ENCODE measurements around the gene TMEM121B.
"Not testable (repeated sequence)": the region's sequence is repeated elsewhere in the genome, so short reads cannot be mapped to it uniquely, and the experiment has no call there.

TMEM121B gene

DNA sequence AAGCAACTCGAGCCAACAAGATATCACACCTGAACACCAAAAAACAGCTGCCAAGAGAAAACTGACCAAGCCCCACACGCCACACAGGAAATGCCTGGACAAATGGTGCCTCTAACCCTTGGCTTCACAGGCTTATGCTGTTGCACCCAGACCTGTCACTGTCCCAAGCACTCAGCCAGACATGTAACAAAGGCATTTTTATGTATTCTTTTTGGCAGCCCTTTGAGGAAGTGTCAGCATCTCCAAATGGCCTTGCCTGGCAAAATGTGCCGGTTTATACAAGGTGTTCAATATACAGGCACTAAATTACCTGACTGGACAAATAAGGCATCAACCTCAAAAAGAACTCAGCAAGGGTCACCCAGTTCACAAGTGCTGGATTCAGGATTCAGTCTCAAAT lies 31.8 kb upstream of the TMEM121B start:
- H3K9ac ChIP-seq (ENCODE audit: low read length in 2 of 2) = no peak overlapping the region
- no peak overlapping the region for H3K4me3 ChIP-seq (ENCODE audit: low read length in 2 of 2)
- H3K4me1 ChIP-seq (ENCODE audit: control insufficient read depth, insufficient read depth, low read length) = peaks cover 7% of the 10 kb centered on the region
- no peak overlapping the region for H3K27ac ChIP-seq (ENCODE audit: low read length)
- no peaks in the 10 kb centered on the region for H3K9me3 ChIP-seq (ENCODE audit: control insufficient read depth in 2 of 2, low read length in 2 of 2)
- peaks cover 10 to 14% of the 10 kb centered on the region in 2 donors for H3K36me3 ChIP-seq (ENCODE audit: control insufficient read depth in 2 of 2, insufficient read depth in 2 of 2, low read length in 2 of 2)
- no peaks in the 10 kb centered on the region for H3K27me3 ChIP-seq (ENCODE audit: control insufficient read depth in 1 of 2, insufficient read depth in 2 of 2, low read length in 2 of 2)

GRCh38 chr22:17152340-17152739 lies 31.2 kb upstream of the TMEM121B start:
- peaks cover 15% of the 10 kb centered on the region in 2 donors for H3K36me3 ChIP-seq (ENCODE audit: control insufficient read depth in 2 of 2, insufficient read depth in 2 of 2, low read length in 2 of 2)
- H3K9ac ChIP-seq (ENCODE audit: low read length in 2 of 2) = no peak overlapping the region
- no peak overlapping the region for H3K27ac ChIP-seq (ENCODE audit: low read length)
- no peak overlapping the region for H3K4me3 ChIP-seq (ENCODE audit: low read length in 2 of 2)
- H3K4me1 ChIP-seq (ENCODE audit: control insufficient read depth, insufficient read depth, low read length) = peaks cover 3% of the 10 kb centered on the region
- H3K27me3 ChIP-seq (ENCODE audit: control insufficient read depth in 1 of 2, insufficient read depth in 2 of 2, low read length in 2 of 2) = no peaks in the 10 kb centered on the region
- no peaks in the 10 kb centered on the region for H3K9me3 ChIP-seq (ENCODE audit: control insufficient read depth in 2 of 2, low read length in 2 of 2)

DNA sequence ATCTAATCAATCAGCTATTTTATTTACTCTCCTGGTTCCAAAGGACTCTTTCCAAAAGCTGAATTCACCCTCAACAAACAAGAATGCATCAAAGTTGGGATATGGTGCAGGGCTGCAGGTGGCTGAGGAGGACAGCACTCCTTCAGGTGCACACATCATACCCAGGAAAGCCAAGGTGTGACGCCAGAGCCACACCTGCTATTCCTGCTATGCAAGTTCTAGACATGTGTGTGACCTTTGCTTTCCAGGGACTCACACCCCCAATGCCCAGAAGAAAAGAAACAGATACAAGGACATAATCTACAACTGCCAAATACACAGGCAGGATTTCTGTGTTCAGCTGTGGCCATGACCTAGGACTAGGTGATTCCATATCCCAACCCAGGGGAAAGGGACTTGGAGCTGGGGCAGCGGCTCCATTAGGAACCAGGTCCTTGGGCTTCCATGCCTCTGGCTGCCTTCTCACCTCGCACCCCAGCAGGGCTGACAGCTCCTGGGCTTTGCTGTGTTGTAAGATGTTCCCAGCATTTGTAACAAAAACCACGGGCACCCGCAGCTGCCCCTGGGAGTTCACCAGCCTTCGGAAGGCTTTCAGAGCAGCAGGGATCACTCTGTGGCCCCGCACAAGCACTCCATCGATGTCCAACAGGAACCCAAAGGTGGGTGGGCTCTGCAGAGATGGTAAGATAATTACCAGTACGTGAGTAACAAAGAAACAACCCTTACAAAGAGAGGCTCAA lies 28.1 kb upstream of the TMEM121B start:
- peaks cover 16 to 20% of the 10 kb centered on the region in 2 donors for H3K36me3 ChIP-seq (ENCODE audit: control insufficient read depth in 2 of 2, insufficient read depth in 2 of 2, low read length in 2 of 2)
- no peak overlapping the region for H3K9ac ChIP-seq (ENCODE audit: low read length in 2 of 2)
- H3K4me1 ChIP-seq (ENCODE audit: control insufficient read depth, insufficient read depth, low read length) = peaks cover 3% of the 10 kb centered on the region
- no peaks in the 10 kb centered on the region for H3K27me3 ChIP-seq (ENCODE audit: control insufficient read depth in 1 of 2, insufficient read depth in 2 of 2, low read length in 2 of 2)
- H3K9me3 ChIP-seq (ENCODE audit: control insufficient read depth in 2 of 2, low read length in 2 of 2) = no peaks in the 10 kb centered on the region
- no peak overlapping the region for H3K27ac ChIP-seq (ENCODE audit: low read length)
- H3K4me3 ChIP-seq (ENCODE audit: low read length in 2 of 2) = no peak overlapping the region

GRCh38 chr22:17147458-17147857 lies 26.3 kb upstream of the TMEM121B start:
- H3K9me3 ChIP-seq (ENCODE audit: control insufficient read depth in 2 of 2, low read length in 2 of 2); H3K27me3 ChIP-seq (ENCODE audit: control insufficient read depth in 1 of 2, insufficient read depth in 2 of 2, low read length in 2 of 2); H3K9ac ChIP-seq (ENCODE audit: low read length in 2 of 2); H3K4me1 ChIP-seq (ENCODE audit: control insufficient read depth, insufficient read depth, low read length); H3K27ac ChIP-seq (ENCODE audit: low read length); H3K4me3 ChIP-seq (ENCODE audit: low read length in 2 of 2): not testable (repeated sequence)
- peaks cover 20 to 37% of the 10 kb centered on the region in 2 donors for H3K36me3 ChIP-seq (ENCODE audit: control insufficient read depth in 2 of 2, insufficient read depth in 2 of 2, low read length in 2 of 2)

DNA sequence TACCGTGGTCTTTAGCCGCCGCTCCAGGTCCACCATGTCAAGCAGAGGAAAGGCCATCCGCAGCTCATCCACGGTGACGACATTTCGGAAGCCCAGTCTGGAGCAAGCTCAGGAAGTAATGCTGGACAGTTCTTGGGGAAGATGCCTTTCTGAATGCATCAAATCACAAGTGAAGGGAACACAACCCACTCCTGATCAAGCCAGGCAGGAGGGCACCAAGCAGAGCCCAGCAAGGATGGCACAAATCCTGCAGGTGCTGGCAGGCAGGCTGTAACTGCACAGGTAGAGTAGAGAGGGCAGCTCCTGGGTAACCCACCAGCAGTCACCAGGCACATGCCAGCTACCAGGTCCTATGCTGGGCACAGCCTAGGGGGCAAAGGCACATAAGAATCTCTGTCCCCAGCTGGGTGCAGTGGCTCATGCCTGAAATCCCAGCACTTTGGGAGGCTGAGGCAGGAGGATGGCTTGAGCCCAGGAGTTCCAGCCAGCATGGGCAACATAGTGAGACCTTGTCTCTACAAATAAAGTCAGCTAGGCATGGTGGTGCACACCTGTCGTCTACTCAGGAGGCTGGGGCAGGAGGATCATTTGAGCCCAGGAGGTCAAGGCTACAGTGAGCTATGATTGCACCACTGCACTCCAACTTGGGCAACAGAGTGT lies 24.0 kb upstream of the TMEM121B start:
- Histone ChIP-seq H3K9me3 (ENCODE audit: control insufficient read depth in 2 of 2, low read length in 2 of 2) (no peaks in the 10 kb centered on the region), H3K27me3 (ENCODE audit: control insufficient read depth in 1 of 2, insufficient read depth in 2 of 2, low read length in 2 of 2) (no peaks in the 10 kb centered on the region), H3K4me3 (ENCODE audit: low read length in 2 of 2) (no peak overlapping the region), H3K27ac (ENCODE audit: low read length) (no peak overlapping the region), H3K9ac (ENCODE audit: low read length in 2 of 2) (no peak overlapping the region), H3K36me3 (ENCODE audit: control insufficient read depth in 2 of 2, insufficient read depth in 2 of 2, low read length in 2 of 2) (peaks cover 35 to 48% of the 10 kb centered on the region in 2 donors), H3K4me1 (ENCODE audit: control insufficient read depth, insufficient read depth, low read length) (no peaks in the 10 kb centered on the region)

DNA sequence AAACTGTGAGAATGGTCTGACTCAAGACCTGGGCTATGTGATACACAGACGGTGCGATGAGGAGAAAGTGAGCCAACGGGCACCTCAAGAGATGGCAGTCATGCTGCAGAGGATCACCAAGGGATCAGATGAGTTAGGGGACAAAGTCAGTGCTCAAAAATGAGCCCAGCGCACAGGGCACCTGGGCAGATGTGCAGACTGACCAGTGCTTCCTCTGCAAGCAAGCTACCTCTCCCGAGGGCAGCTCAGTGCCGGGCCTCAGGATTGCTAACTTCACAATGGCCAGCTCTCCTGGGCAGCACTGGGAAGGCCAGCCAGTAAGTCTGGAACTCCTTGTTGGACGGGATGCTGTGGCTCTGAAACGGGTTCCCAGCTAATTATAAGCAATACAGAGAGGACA lies 22.7 kb upstream of the TMEM121B start:
- H3K4me3 ChIP-seq (ENCODE audit: low read length in 2 of 2) = no peak overlapping the region
- H3K9ac ChIP-seq (ENCODE audit: low read length in 2 of 2) = no peak overlapping the region
- no peaks in the 10 kb centered on the region for H3K27me3 ChIP-seq (ENCODE audit: control insufficient read depth in 1 of 2, insufficient read depth in 2 of 2, low read length in 2 of 2)
- no peak overlapping the region for H3K27ac ChIP-seq (ENCODE audit: low read length)
- no peaks in the 10 kb centered on the region for H3K9me3 ChIP-seq (ENCODE audit: control insufficient read depth in 2 of 2, low read length in 2 of 2)
- H3K36me3 ChIP-seq (ENCODE audit: control insufficient read depth in 2 of 2, insufficient read depth in 2 of 2, low read length in 2 of 2) = peaks cover 29 to 45% of the 10 kb centered on the region in 2 donors
- no peaks in the 10 kb centered on the region for H3K4me1 ChIP-seq (ENCODE audit: control insufficient read depth, insufficient read depth, low read length)

DNA sequence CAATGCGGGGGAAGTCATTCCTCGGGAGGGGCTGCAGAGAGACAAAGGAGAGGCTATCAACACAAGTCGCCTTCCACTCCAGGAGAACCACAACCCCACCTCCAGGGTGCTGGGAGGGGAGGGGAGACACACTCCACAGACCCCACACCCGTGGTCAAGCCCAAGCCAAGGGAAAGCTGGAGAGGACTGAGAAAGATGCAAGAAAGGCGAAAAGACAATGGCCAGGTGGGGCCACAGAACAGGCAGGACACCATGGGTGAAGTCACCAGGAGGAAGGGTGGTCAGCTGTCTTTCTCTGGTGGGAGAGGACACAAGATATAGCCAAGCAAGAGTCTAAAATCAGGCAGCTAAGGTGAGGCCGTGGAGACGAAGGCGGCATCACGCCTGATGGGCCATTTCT lies 21.9 kb upstream of the TMEM121B start:
- no peak overlapping the region for H3K4me3 ChIP-seq (ENCODE audit: low read length in 2 of 2)
- peaks cover 29 to 47% of the 10 kb centered on the region in 2 donors for H3K36me3 ChIP-seq (ENCODE audit: control insufficient read depth in 2 of 2, insufficient read depth in 2 of 2, low read length in 2 of 2)
- H3K9ac ChIP-seq (ENCODE audit: low read length in 2 of 2) = no peak overlapping the region
- no peaks in the 10 kb centered on the region for H3K4me1 ChIP-seq (ENCODE audit: control insufficient read depth, insufficient read depth, low read length)
- no peaks in the 10 kb centered on the region for H3K9me3 ChIP-seq (ENCODE audit: control insufficient read depth in 2 of 2, low read length in 2 of 2)
- H3K27me3 ChIP-seq (ENCODE audit: control insufficient read depth in 1 of 2, insufficient read depth in 2 of 2, low read length in 2 of 2) = no peaks in the 10 kb centered on the region
- no peak overlapping the region for H3K27ac ChIP-seq (ENCODE audit: low read length)

DNA sequence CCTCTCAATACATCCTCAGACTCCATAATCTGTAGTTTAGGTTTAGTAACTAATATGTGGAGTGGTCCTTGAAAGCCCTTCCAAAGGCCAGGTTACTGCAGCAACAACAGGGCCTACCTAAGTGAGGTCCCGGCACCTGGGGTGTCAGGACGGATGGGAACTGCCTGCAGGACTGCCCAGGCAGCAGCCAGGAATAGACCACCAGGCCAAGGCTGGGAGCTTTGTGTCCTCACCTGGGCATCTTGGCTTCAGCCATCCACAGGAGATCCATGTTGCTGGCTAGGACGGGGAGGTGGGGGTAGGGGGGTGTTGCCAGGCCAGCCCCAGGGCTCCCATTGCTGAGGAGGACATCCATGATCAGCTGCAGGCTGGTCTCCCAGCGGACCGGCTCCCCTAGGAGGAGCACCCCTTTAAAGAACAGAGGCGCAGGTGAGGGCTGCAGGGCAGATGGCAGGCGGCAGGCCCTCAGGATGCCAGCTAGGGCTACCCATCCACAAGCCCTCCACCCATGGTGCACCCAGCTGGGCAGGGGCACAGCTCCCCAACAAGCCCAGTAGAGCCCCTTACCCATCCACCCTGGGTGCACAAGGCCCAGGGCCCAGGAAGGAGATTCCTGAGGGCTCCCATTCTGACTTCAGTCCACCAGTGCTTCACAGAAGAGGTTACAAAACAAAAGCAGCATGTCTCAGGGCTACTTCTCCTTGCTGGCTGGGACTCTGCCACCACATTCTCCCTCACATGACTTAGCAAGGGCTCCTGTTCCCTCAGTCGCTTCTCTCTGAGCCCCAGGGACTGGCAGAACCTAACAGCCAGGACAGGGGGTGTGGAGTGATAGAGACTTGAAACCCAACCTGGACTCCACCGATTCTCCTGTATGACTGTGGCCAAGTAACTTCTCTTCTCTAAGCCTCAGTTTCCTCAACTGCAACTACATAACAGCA lies 19.9 kb upstream of the TMEM121B start:
- peaks cover 27 to 48% of the 10 kb centered on the region in 2 donors for H3K36me3 ChIP-seq (ENCODE audit: control insufficient read depth in 2 of 2, insufficient read depth in 2 of 2, low read length in 2 of 2)
- H3K9me3 ChIP-seq (ENCODE audit: control insufficient read depth in 2 of 2, low read length in 2 of 2) = no peaks in the 10 kb centered on the region
- H3K4me3 ChIP-seq (ENCODE audit: low read length in 2 of 2) = no peak overlapping the region
- no peak overlapping the region for H3K27ac ChIP-seq (ENCODE audit: low read length)
- H3K27me3 ChIP-seq (ENCODE audit: control insufficient read depth in 1 of 2, insufficient read depth in 2 of 2, low read length in 2 of 2) = no peaks in the 10 kb centered on the region
- no peak overlapping the region for H3K9ac ChIP-seq (ENCODE audit: low read length in 2 of 2)
- H3K4me1 ChIP-seq (ENCODE audit: control insufficient read depth, insufficient read depth, low read length) = no peaks in the 10 kb centered on the region

GRCh38 chr22:17140022-17140421 lies 18.9 kb upstream of the TMEM121B start:
- Histone ChIP-seq H3K9ac (ENCODE audit: low read length in 2 of 2) (no peak overlapping the region), H3K36me3 (ENCODE audit: control insufficient read depth in 2 of 2, insufficient read depth in 2 of 2, low read length in 2 of 2) (peaks cover 27 to 45% of the 10 kb centered on the region in 2 donors), H3K27ac (ENCODE audit: low read length) (no peak overlapping the region), H3K9me3 (ENCODE audit: control insufficient read depth in 2 of 2, low read length in 2 of 2) (no peaks in the 10 kb centered on the region), H3K27me3 (ENCODE audit: control insufficient read depth in 1 of 2, insufficient read depth in 2 of 2, low read length in 2 of 2) (no peaks in the 10 kb centered on the region), H3K4me3 (ENCODE audit: low read length in 2 of 2) (no peak overlapping the region), H3K4me1 (ENCODE audit: control insufficient read depth, insufficient read depth, low read length) (no peaks in the 10 kb centered on the region)

DNA sequence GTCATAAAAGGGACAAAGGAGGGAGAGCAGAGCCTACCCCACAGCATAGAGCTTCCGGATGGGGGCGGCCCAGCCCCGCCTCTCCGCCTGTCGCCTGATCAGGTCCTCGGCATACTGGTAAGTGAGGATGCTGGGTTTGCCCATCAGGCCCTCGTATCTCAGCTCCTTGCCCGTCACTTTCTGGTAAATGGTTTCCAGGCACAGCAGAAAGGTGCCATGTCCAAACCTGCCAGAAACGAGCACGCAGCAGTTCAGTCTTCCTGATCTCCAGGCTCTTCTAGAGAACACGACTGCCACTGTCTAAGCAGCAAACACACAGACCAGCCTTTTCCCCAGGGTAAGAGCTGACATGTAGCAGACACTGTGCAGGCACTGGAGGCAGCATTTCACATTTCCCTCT lies 17.4 kb upstream of the TMEM121B start:
- Histone ChIP-seq H3K27ac (ENCODE audit: low read length) (no peak overlapping the region), H3K9ac (ENCODE audit: low read length in 2 of 2) (no peak overlapping the region), H3K27me3 (ENCODE audit: control insufficient read depth in 1 of 2, insufficient read depth in 2 of 2, low read length in 2 of 2) (no peaks in the 10 kb centered on the region), H3K4me1 (ENCODE audit: control insufficient read depth, insufficient read depth, low read length) (no peaks in the 10 kb centered on the region), H3K36me3 (ENCODE audit: control insufficient read depth in 2 of 2, insufficient read depth in 2 of 2, low read length in 2 of 2) (peaks cover 27 to 34% of the 10 kb centered on the region in 2 donors), H3K9me3 (ENCODE audit: control insufficient read depth in 2 of 2, low read length in 2 of 2) (no peaks in the 10 kb centered on the region), H3K4me3 (ENCODE audit: low read length in 2 of 2) (no peak overlapping the region)

Measured in stomach smooth muscle (tissue), 2 donors.